ENCODE data around the gene PPIP5K2. TPM values are rescaled to one million over a fixed set of nuclear protein-coding genes. Genes with fewer than 3 reads are reported as not detected.

Gene PPIP5K2
- total and polyA plus RNA-seq, 2 of the 8 experiments (the other 6 are each of a cell fraction or from before 2014, with no cell fraction given) = 14.8 to 46.6 TPM

DNA sequence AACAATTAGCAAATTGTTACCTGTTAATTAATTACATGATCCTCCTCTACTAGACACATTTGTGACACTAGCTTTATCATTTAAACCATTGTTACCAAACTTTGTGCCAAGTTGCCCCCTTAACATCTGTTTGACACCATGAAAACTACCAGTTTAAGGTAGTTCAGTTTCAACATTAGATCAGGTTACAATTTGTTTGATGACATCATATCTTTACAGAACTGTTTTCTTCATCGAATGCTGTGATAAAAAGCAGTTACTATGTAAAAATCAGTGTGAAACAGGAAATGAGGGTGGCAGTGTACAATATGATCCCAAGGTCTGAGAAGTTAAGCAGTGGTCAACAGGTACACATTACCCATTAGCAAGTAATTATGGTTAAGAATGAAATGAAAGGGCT, 17.9 kb upstream of the PPIP5K2 start (continued):
- TF ChIP-seq SP4 (IDR thresholded peaks at IDR 0.05; ENCODE audit: low read length) = no peak
- no peak for TF ChIP-seq BACH1 (IDR thresholded peaks at IDR 0.05; ENCODE audit: low read length)
- TF ChIP-seq GABPA (IDR thresholded peaks at IDR 0.05; ENCODE audit: borderline replicate concordance, insufficient read depth, low read length) = no peak

Measured in H1 (cell line).